Naive thymus-derived CD4-positive, alpha-beta T cell (primary cell): Measurements from ENCODE around the gene PUM2. TPM values are rescaled to one million over a fixed set of nuclear protein-coding genes. Genes with fewer than 3 reads are reported as not detected.

ENCODE experiments used
- ATAC-seq: fragments of 150-1000 bp; cut with Tn5 transposase; 2 replicates; pipeline ENCODE4 v1.10.0; 2021; ENCODE audit warnings: mild to moderate bottlenecking, moderate library complexity
- CTCF ChIA-PET: fragments of 350-600 bp; sonication (Branson Sonifier 250); formaldehyde crosslinking; loops from one replicate; lab custom pipeline; 2021; ENCODE audit warnings: antibody characterized with exemption; lab: Charles Lee
- POLR2A ChIA-PET: fragments of 350-600 bp; sonication (Branson Sonifier 250); formaldehyde crosslinking; loops from one replicate; lab custom pipeline; 2021; ENCODE audit warnings: antibody characterized with exemption, inconsistent platforms; lab: Charles Lee
- DNase-seq, 9 donors: peaks; one replicate each; pipeline versions ENCODE4 v3.0.0 to v3.0.0-alpha.2; 2020 to 2022; ENCODE audit warnings: mixed read lengths in 1 of 9
- H3K27ac ChIP-seq: one replicate; pipeline ENCODE4 v1.7.0; 2013; ENCODE audit warnings: mild to moderate bottlenecking, low read depth, low read length, moderate library complexity
- H3K27me3 ChIP-seq, 2 donors: one replicate each; pipeline ENCODE4 v1.7.0; 2013; ENCODE audit warnings: low read length in 2 of 2, mild to moderate bottlenecking in 2 of 2, moderate library complexity in 2 of 2; ENCODE audit not compliant: control insufficient read depth in 2 of 2, insufficient read depth in 2 of 2
- H3K36me3 ChIP-seq, 3 experiments: 1 replicate in 2 of 3; 2 replicates in 1 of 3; pipeline ENCODE4 v1.7.0; 2013; ENCODE audit warnings: low read length in 3 of 3, mild to moderate bottlenecking in 3 of 3, moderate library complexity in 1 of 3; ENCODE audit not compliant: insufficient read depth in 3 of 3, control insufficient read depth in 2 of 3
- H3K4me1 ChIP-seq, 2 donors: one replicate each; pipeline ENCODE4 v1.7.0; 2013; ENCODE audit warnings: low read length in 2 of 2, mild to moderate bottlenecking in 2 of 2, moderate library complexity in 1 of 2; ENCODE audit not compliant: control insufficient read depth in 2 of 2, insufficient read depth in 2 of 2
- H3K4me3 ChIP-seq: 2 replicates; pipeline ENCODE4 v1.7.0; 2013; ENCODE audit warnings: mild to moderate bottlenecking, low read length
- H3K9me3 ChIP-seq, 3 experiments: 1 replicate in 2 of 3; 2 replicates in 1 of 3; pipeline ENCODE4 v1.7.0; 2013; ENCODE audit warnings: low read length in 3 of 3; ENCODE audit not compliant: control insufficient read depth in 2 of 3
- H3K27ac Mint-ChIP-seq, 9 donors: one replicate each; pipeline ENCODE4 v1.8.0; 2020 to 2022; ENCODE audit warnings: mixed read lengths in 9 of 9, mild to moderate bottlenecking in 8 of 9, moderate library complexity in 5 of 9, inconsistent platforms in 2 of 9
- H3K27me3 Mint-ChIP-seq, 5 donors: one replicate each; pipeline ENCODE4 v1.8.0; 2021 to 2022; ENCODE audit warnings: mixed read lengths in 5 of 5, mild to moderate bottlenecking in 1 of 5
- H3K36me3 Mint-ChIP-seq, 5 donors: one replicate each; pipeline ENCODE4 v1.8.0; 2020 to 2022; ENCODE audit warnings: mixed read lengths in 5 of 5, mild to moderate bottlenecking in 3 of 5, inconsistent platforms in 1 of 5
- H3K4me1 Mint-ChIP-seq, 7 donors: one replicate each; pipeline ENCODE4 v1.8.0; 2020 to 2022; ENCODE audit warnings: mixed read lengths in 7 of 7, mild to moderate bottlenecking in 3 of 7, inconsistent platforms in 1 of 7
- H3K4me3 Mint-ChIP-seq, 10 donors: one replicate each; pipeline ENCODE4 v1.8.0; 2020 to 2022; ENCODE audit warnings: mild to moderate bottlenecking in 10 of 10, mixed read lengths in 10 of 10, moderate library complexity in 6 of 10, inconsistent platforms in 2 of 10
- H3K9me3 Mint-ChIP-seq, 11 donors: one replicate each; pipeline ENCODE4 v1.8.0; 2020 to 2022; ENCODE audit warnings: mixed read lengths in 11 of 11, mild to moderate bottlenecking in 4 of 11, inconsistent platforms in 1 of 11, moderate library complexity in 1 of 11
- intact Hi-C, 2 donors: fragments of 100-400 bp; cut with micrococcal nuclease; formaldehyde crosslinking; loops; one replicate each; pipeline ENCODE4 v1.15.1; 2023
- polyA plus RNA-seq, 2 donors: library from polyadenylated mRNA; unstranded; fragments of 300-500 nt; fragmentation: Illumina TruSeq; gene quantifications; one replicate each; pipeline ENCODE4 v1.2.3, GENCODE V29; 2021
- total RNA-seq, 6 experiments: library from RNA in 5 of 6; stranded (reverse) in 5 of 6; gene quantifications; 1 replicate in 5 of 6; 2 replicates in 1 of 6; pipeline ENCODE4 v1.2.3 and lab custom pipeline; 2021 to 2026

PUM2 gene
- total and polyA plus RNA-seq, 7 experiments from 2014 or later: 19.2 to 178 (median 135) TPM

DNA sequence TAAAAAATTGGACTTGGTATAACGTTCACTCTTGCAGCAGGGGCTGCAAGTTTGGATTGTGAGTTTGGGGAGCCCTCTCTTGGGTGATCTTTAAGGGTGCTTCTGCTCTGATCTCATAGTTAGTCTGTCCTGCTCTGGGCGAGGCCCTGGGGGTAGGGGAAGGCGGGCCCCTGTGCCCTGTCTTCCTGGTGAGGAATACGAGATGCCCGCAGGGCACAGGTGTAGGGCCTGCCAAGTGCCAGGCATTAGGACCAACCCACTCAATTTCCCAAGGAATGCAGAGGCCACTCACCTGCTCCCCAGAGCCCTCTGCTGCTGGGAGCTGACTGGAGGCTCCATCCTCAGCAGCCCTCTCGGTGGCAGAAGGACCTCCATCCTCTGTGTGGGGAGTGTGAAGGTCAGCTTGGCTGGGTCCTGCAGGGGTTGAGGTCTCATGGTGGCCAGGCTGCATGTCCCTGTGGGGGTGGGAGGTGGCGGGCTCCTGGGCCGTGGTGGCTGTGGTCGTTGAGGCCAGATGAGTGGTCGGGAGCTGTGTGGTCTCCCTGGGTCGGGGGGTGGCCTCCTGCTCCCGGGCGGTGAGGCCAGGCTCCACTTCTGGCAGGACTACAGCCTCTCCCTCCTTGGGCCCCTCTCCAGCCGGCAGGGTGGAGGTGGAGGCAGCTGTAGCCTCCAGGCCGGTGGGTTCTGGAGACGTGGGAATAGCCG lies 147.0 kb downstream of the PUM2 start:
- Mint-ChIP-seq H3K9me3 (peaks cover 0 to 3% (median 0%) of the 10 kb centered on the region in 11 donors), H3K27ac (no peak overlapping the region), H3K4me3 (no peak overlapping the region), H3K36me3 (no peaks in the 10 kb centered on the region), H3K27me3 (no peaks in the 10 kb centered on the region), H3K4me1 (no peaks in the 10 kb centered on the region)
- ChIA-PET CTCF (no interaction called here), POLR2A (no interaction called here)
- intact Hi-C loops: no loop called here
- Histone ChIP-seq H3K9me3 (no peaks in the 10 kb centered on the region), H3K4me1 (no peaks in the 10 kb centered on the region), H3K27me3 (no peaks in the 10 kb centered on the region), H3K27ac (no peak overlapping the region), H3K4me3 (no peak overlapping the region), H3K36me3 (no peaks in the 10 kb centered on the region)
- DNase-seq (no peak), ATAC-seq (no peak)

GRCh38 chr2:20203072-20203471 lies 147.6 kb downstream of the PUM2 start:
- POLR2A ChIA-PET: no interaction called here

DNA sequence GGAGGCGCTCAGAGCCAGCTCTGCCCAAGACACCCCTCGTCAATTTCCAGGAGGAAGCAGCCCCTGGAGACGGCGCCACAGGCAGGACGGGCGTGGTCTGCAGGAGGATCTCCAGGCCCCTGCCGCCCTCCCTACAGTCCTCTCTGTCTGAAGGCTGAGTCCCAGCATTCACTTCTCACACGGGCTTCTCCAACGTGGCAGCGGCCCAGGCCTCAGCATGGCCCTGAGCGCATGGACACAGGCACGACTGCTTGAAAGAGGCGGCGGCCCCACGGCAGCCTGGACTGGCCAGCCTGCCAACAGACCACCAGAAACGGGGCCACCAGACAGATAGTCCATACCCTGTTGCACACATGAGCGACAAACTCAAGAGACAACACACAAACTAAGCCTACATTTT lies 149.0 kb downstream of the PUM2 start:
- intact Hi-C loops: no loop called here
- H3K27me3 ChIP-seq: no peaks in the 10 kb centered on the region
- no peak overlapping the region for H3K27ac ChIP-seq
- no peaks in the 10 kb centered on the region for H3K9me3 ChIP-seq
- no peaks in the 10 kb centered on the region for H3K4me1 Mint-ChIP-seq
- POLR2A ChIA-PET: no interaction called here
- CTCF ChIA-PET: no interaction called here
- no peak overlapping the region for H3K4me3 ChIP-seq
- H3K9me3 Mint-ChIP-seq: peaks cover 0 to 2% (median 0%) of the 10 kb centered on the region in 11 donors
- no peaks in the 10 kb centered on the region for H3K27me3 Mint-ChIP-seq
- no peak overlapping the region for H3K4me3 Mint-ChIP-seq
- no peak overlapping the region for H3K27ac Mint-ChIP-seq
- no peaks in the 10 kb centered on the region for H3K4me1 ChIP-seq
- ATAC-seq: no peak
- no peak for DNase-seq
- H3K36me3 ChIP-seq: no peaks in the 10 kb centered on the region
- H3K36me3 Mint-ChIP-seq: no peaks in the 10 kb centered on the region

More at GRCh38 chr2:20203072-20203471, 147.6 kb downstream of the PUM2 start:
- intact Hi-C loops: no loop called here
- Mint-ChIP-seq H3K27ac (no peak overlapping the region), H3K9me3 (peaks cover 0 to 3% (median 0%) of the 10 kb centered on the region in 11 donors), H3K27me3 (no peaks in the 10 kb centered on the region), H3K4me1 (no peaks in the 10 kb centered on the region), H3K4me3 (no peak overlapping the region), H3K36me3 (no peaks in the 10 kb centered on the region)
- Histone ChIP-seq H3K9me3 (no peaks in the 10 kb centered on the region), H3K4me3 (no peak overlapping the region), H3K4me1 (no peaks in the 10 kb centered on the region), H3K36me3 (no peaks in the 10 kb centered on the region), H3K27me3 (no peaks in the 10 kb centered on the region), H3K27ac (no peak overlapping the region)
- ATAC-seq: no peak
- DNase-seq: no peak
- CTCF ChIA-PET: no interaction called here

GRCh38 chr2:20200697-20201555 lies 149.7 kb downstream of the PUM2 start:
- H3K4me3 ChIP-seq: no peak overlapping the region
- POLR2A ChIA-PET: no interaction called here
- Mint-ChIP-seq H3K27me3 (no peaks in the 10 kb centered on the region), H3K36me3 (no peaks in the 10 kb centered on the region), H3K9me3 (peaks cover 0 to 2% (median 0%) of the 10 kb centered on the region in 11 donors), H3K27ac (no peak overlapping the region), H3K4me1 (no peaks in the 10 kb centered on the region), H3K4me3 (no peak overlapping the region)
- no peaks in the 10 kb centered on the region for H3K4me1 ChIP-seq
- ATAC-seq (no peak), DNase-seq (no peak)
- H3K9me3 ChIP-seq: no peaks in the 10 kb centered on the region
- CTCF ChIA-PET: no interaction called here
- intact Hi-C loops: no loop called here
- no peaks in the 10 kb centered on the region for H3K27me3 ChIP-seq
- no peak overlapping the region for H3K27ac ChIP-seq
- no peaks in the 10 kb centered on the region for H3K36me3 ChIP-seq

- Histone ChIP-seq H3K36me3 (no peaks in the 10 kb centered on the region), H3K9me3 (no peaks in the 10 kb centered on the region), H3K27me3 (no peaks in the 10 kb centered on the region), H3K4me1 (no peaks in the 10 kb centered on the region), H3K4me3 (no peak overlapping the region), H3K27ac (no peak overlapping the region)
- intact Hi-C loops: no loop called here
- Mint-ChIP-seq H3K27ac (no peak overlapping the region), H3K4me1 (no peaks in the 10 kb centered on the region), H3K9me3 (peaks cover 0 to 2% (median 0%) of the 10 kb centered on the region in 11 donors), H3K4me3 (no peak overlapping the region), H3K27me3 (no peaks in the 10 kb centered on the region), H3K36me3 (no peaks in the 10 kb centered on the region)
- POLR2A ChIA-PET: no interaction called here
- DNase-seq (no peak), ATAC-seq (no peak)
- CTCF ChIA-PET: no interaction called here
These were observed 150.9 kb downstream of the PUM2 start for GRCh38 chr2:20199633-20200270.

DNA sequence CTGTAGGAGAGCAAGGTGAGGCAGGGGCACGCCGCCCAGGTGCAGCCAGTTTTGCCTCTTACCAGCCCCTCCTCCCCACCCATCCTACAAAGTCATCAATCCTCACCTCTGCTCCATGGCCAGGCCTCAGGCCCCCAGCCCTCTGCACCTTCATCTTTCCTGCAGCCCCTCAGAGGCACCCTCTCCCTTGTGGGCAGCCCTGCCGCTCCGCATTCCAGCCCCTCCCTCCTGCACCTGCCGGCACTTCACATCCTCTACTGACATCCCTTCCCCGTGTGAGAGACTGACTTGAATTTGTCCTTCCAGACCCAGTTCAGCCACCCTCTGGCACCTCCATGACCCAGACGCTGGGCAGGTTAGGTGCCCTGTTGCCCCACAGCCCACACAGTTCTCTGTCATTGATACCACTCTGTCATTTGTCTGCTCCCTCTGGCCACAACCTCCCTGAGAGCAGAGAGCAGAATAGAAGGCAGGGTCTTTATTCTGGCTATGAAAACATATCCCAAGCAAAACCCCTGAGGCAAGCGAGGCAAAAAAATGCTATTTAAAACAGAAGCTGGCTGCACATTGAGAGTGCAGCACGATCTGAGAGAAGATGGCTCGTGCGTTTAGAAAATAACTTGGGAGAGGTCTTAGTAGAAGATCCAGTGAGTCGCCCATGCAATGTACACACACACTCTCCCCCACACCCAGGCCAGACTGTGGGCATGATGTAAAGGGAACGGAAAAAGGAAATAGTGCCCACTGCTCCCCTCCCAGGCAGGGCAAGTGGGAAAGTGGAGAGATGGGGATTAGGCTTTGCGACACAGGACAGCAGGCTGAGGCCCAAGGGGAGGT lies 151.6 kb downstream of the PUM2 start:
- Histone ChIP-seq H3K36me3 (no peaks in the 10 kb centered on the region), H3K9me3 (no peaks in the 10 kb centered on the region), H3K27ac (no peak overlapping the region), H3K4me1 (no peaks in the 10 kb centered on the region), H3K4me3 (no peak overlapping the region), H3K27me3 (no peaks in the 10 kb centered on the region)
- Mint-ChIP-seq H3K27ac (no peak overlapping the region), H3K9me3 (peaks cover 0 to 2% (median 0%) of the 10 kb centered on the region in 11 donors), H3K27me3 (no peaks in the 10 kb centered on the region), H3K36me3 (no peaks in the 10 kb centered on the region), H3K4me1 (no peaks in the 10 kb centered on the region), H3K4me3 (no peak overlapping the region)
- ChIA-PET POLR2A (no interaction called here), CTCF (no interaction called here)
- ATAC-seq: no peak
- DNase-seq: no peak
- intact Hi-C loops: no loop called here
